Suprapubic skin (tissue), 4 donors: Measurements from ENCODE around the gene SORCS2.

ENCODE experiments used
- POLR2A ChIP-seq, 2 donors: fragments of 450-650 bp; IDR thresholded peaks; one replicate each; pipeline ENCODE4 v1.6.1; 2017; ENCODE audit warnings: antibody characterized with exemption in 2 of 2, mild to moderate bottlenecking in 2 of 2, moderate library complexity in 2 of 2
- POLR2AphosphoS5 ChIP-seq, 3 donors: sonication (generic); formaldehyde crosslinking; IDR thresholded peaks; one replicate each; pipeline ENCODE4 v1.6.1; 2017; ENCODE audit warnings: antibody characterized with exemption in 3 of 3
- TF ChIP-seq, protein P1 (sequence below), 2 donors: fragments of 200-600 bp in 1 of 2; fragments of 450-650 bp in 1 of 2; sonication (generic) in 1 of 2; IDR thresholded peaks; one replicate each; pipeline ENCODE4 v1.5.1; 2016 to 2019; ENCODE audit warnings: antibody characterized with exemption in 2 of 2, mild to moderate bottlenecking in 1 of 2, moderate library complexity in 1 of 2

- TF ChIP-seq, protein P1, sequence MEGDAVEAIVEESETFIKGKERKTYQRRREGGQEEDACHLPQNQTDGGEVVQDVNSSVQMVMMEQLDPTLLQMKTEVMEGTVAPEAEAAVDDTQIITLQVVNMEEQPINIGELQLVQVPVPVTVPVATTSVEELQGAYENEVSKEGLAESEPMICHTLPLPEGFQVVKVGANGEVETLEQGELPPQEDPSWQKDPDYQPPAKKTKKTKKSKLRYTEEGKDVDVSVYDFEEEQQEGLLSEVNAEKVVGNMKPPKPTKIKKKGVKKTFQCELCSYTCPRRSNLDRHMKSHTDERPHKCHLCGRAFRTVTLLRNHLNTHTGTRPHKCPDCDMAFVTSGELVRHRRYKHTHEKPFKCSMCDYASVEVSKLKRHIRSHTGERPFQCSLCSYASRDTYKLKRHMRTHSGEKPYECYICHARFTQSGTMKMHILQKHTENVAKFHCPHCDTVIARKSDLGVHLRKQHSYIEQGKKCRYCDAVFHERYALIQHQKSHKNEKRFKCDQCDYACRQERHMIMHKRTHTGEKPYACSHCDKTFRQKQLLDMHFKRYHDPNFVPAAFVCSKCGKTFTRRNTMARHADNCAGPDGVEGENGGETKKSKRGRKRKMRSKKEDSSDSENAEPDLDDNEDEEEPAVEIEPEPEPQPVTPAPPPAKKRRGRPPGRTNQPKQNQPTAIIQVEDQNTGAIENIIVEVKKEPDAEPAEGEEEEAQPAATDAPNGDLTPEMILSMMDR (IDR thresholded peaks at IDR 0.05), result no peak
- TF ChIP-seq POLR2A (IDR thresholded peaks at IDR 0.05) (no peak), POLR2AphosphoS5 (IDR thresholded peaks at IDR 0.05) (no peak)
These were observed 70.8 kb downstream of the SORCS2 start for GRCh38 chr4:7263166-7263565.
